OCI-LY3 (cell line): ENCODE data around the gene KLK2.

Experiments
- CTCF ChIP-seq: fragments of 200-600, 300-600 bp; sonication (generic); IDR thresholded peaks from 2 replicates; pipeline ENCODE4 v1.5.1; 2014; ENCODE audit warnings: antibody characterized with exemption, low read length, low read depth
- EZH2phosphoT487 ChIP-seq: fragments of 200-600 bp; shearing (Covaris generic); IDR thresholded peaks from 2 replicates; pipeline ENCODE4 v1.6.1; 2018; ENCODE audit warnings: antibody characterized with exemption, mixed run types, low read depth

GRCh38 chr19:50859849-50860248 lies 13.4 kb upstream of the KLK2 start:
- TF ChIP-seq CTCF: no peak
- no peak for TF ChIP-seq EZH2phosphoT487
